ENCODE data around the gene USP33. TPM values are rescaled to one million over a fixed set of nuclear protein-coding genes. Genes with fewer than 3 reads are reported as not detected.
A peak's percentile ranks its signal among the peaks of the same experiment; 100 is the strongest.

The USP33 gene
- total and polyA plus RNA-seq, 9 of the 15 experiments (the other 6 are each of a cell fraction or from before 2014, with no cell fraction given), result 22.4 to 83.5 (median 44.7) TPM

DNA sequence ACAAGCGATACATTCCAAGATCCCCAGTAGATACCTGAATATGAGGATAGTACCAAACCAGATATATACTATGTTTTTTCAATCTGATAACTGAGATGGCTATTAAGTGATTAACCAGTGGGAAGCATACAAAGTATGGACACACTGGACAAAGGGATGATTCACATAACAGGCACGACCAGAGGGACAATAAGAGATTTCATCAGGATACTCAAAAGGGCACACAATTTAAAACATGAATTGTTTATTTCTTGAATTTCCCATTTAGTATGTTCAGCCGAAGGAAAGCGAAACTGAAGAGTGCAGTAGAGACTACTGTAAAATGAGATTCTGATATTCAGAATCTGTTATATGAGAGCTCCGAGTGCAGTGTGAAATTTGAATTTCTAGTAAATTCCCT, 87.8 kb downstream of the USP33 start (continued):
- TF ChIP-seq, protein P1, sequence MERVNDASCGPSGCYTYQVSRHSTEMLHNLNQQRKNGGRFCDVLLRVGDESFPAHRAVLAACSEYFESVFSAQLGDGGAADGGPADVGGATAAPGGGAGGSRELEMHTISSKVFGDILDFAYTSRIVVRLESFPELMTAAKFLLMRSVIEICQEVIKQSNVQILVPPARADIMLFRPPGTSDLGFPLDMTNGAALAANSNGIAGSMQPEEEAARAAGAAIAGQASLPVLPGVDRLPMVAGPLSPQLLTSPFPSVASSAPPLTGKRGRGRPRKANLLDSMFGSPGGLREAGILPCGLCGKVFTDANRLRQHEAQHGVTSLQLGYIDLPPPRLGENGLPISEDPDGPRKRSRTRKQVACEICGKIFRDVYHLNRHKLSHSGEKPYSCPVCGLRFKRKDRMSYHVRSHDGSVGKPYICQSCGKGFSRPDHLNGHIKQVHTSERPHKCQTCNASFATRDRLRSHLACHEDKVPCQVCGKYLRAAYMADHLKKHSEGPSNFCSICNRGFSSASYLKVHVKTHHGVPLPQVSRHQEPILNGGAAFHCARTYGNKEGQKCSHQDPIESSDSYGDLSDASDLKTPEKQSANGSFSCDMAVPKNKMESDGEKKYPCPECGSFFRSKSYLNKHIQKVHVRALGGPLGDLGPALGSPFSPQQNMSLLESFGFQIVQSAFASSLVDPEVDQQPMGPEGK (CRISPR knock-in tag; IDR thresholded peaks at IDR 0.05; ENCODE audit: borderline replicate concordance), result no peak
- TF ChIP-seq, protein P2, sequence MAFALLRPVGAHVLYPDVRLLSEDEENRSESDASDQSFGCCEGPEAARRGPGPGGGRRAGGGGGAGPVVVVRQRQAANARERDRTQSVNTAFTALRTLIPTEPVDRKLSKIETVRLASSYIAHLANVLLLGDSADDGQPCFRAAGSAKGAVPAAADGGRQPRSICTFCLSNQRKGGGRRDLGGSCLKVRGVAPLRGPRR (CRISPR knock-in tag; IDR thresholded peaks at IDR 0.05), result no peak
- TF ChIP-seq ZNF830 (CRISPR knock-in tag; IDR thresholded peaks at IDR 0.05) (no peak), ZNF436 (CRISPR knock-in tag; IDR thresholded peaks at IDR 0.05) (no peak), ZNF431 (CRISPR knock-in tag; IDR thresholded peaks at IDR 0.05) (no peak)

DNA sequence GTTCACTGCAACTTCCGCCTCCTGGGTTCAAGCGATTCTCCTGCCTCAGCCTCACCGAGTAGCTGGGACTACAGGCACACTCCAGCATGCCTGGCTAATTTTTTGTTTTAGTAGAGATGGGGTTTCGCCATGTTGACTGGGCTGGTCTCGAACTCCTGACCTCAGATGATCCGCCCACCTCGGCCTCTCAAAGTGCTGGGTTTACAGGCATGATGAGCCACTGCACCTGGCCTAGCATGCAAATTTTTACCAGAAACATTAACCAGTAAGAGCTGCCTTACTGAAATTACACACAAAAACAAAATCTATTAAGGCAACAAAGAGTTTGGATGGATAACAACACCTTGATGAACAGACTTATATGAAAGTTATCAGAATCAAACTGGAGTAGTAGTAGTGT, 89.3 kb downstream of the USP33 start:
- Histone ChIP-seq H3K4me1 (replicated peaks in 1 of 2; ENCODE audit: control insufficient read depth in 2 of 2, insufficient read depth in 2 of 2, low read length in 2 of 2) (peaks cover 10 to 16% of the 10 kb centered on the region in 2 experiments), H3K4me2 (ENCODE audit: insufficient read depth, low read length) (no peak overlapping the region), H2AFZ (ENCODE audit: low read depth, low read length) (no peak overlapping the region), H3K9me1 (ENCODE audit: control insufficient read depth, insufficient read depth, low read length) (no peaks in the 10 kb centered on the region), H3K9ac (ENCODE audit: insufficient read depth in 1 of 2, low read depth in 2 of 2, low read length in 2 of 2) (no peak overlapping the region), H3K4me3 (no peak overlapping the region), H3K27ac (ENCODE audit: extremely low read depth, low read depth, low read length) (peak overlapping the region; percentile 37; the same call in 1 of the 3 replicates), H3K79me2 (ENCODE audit: control insufficient read depth, insufficient read depth, low read length) (peaks cover 99% of the 10 kb centered on the region), H4K20me1 (replicated peaks; ENCODE audit: control insufficient read depth, insufficient read depth, low read length) (no peaks in the 10 kb centered on the region; the same call in 1 of the 2 replicates), H3K36me3 (ENCODE audit: control insufficient read depth, insufficient read depth, low read length) (peaks cover 8% of the 10 kb centered on the region; the same call in 2 of the 3 replicates), H3K9me3 (replicated peaks; ENCODE audit: control insufficient read depth, insufficient read depth, low read depth, low read length) (no peaks in the 10 kb centered on the region), H3K27me3 (ENCODE audit: control insufficient read depth in 2 of 2, insufficient read depth in 2 of 2, low read length in 2 of 2) (no peaks in the 10 kb centered on the region)
- 59% methylated on average over 5 of the region's 7 CpGs for WGBS (ENCODE audit: insufficient coverage, low coverage, missing lambda C conversion rate)
- FAIRE-seq (no peak), ATAC-seq (peak; percentile 8; the same call in 2 of the 3 replicates), DNase-seq (ENCODE audit: extremely low read depth in 1 of 4, low spot score in 3 of 4) (no peak)
- in situ Hi-C loops (cut with MboI) (no loop called here), intact Hi-C loops (cut with micrococcal nuclease) (no loop called here)
- ChIA-PET POLR2A (interaction anchor here (1.3 kb wide), 1 partner anchor 9 kb away, joined by 5 read pairs; no protein-coding TSS in a partner anchor), CTCF (ENCODE audit: low intra/inter-chr PET ratio) (no interaction called here)
- TF ChIP-seq, protein P3, sequence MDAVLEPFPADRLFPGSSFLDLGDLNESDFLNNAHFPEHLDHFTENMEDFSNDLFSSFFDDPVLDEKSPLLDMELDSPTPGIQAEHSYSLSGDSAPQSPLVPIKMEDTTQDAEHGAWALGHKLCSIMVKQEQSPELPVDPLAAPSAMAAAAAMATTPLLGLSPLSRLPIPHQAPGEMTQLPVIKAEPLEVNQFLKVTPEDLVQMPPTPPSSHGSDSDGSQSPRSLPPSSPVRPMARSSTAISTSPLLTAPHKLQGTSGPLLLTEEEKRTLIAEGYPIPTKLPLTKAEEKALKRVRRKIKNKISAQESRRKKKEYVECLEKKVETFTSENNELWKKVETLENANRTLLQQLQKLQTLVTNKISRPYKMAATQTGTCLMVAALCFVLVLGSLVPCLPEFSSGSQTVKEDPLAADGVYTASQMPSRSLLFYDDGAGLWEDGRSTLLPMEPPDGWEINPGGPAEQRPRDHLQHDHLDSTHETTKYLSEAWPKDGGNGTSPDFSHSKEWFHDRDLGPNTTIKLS (IDR thresholded peaks at IDR 0.05; ENCODE audit: borderline replicate concordance, low read depth), result no peak
- TF ChIP-seq EGR1 (conservative IDR thresholded peaks at IDR 0.05), result peak; percentile 56
- TF ChIP-seq, protein P4, sequence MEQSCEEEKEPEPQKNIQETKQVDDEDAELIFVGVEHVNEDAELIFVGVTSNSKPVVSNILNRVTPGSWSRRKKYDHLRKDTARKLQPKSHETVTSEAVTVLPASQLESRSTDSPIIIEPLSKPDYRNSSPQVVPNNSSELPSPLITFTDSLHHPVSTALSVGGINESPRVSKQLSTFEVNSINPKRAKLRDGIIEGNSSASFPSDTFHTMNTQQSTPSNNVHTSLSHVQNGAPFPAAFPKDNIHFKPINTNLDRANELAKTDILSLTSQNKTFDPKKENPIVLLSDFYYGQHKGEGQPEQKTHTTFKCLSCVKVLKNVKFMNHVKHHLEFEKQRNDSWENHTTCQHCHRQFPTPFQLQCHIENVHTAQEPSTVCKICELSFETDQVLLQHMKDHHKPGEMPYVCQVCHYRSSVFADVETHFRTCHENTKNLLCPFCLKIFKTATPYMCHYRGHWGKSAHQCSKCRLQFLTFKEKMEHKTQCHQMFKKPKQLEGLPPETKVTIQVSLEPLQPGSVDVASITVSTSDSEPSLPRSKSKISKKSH (CRISPR knock-in tag; IDR thresholded peaks at IDR 0.05), result no peak
- BruUV-seq (replicated peaks), result no TSS peak
